GM19438 (cell line): ENCODE data around the gene CHST6.
A peak's percentile ranks its signal among the peaks of the same experiment; 100 is the strongest.
"Not testable (repeated sequence)": the region's sequence is repeated elsewhere in the genome, so short reads cannot be mapped to it uniquely, and the experiment has no call there.

Experiments used
- ATAC-seq: cut with Tn5 transposase; IDR thresholded peaks from one replicate; pipeline ENCODE4 v1.9.1; 2021; ENCODE audit warnings: low read depth; ENCODE audit not compliant: unreplicated experiment

Gene CHST6

GRCh38 chr16:75477680-75478473 is 17.4 kb downstream of the CHST6 start:
- no peak for ATAC-seq

DNA sequence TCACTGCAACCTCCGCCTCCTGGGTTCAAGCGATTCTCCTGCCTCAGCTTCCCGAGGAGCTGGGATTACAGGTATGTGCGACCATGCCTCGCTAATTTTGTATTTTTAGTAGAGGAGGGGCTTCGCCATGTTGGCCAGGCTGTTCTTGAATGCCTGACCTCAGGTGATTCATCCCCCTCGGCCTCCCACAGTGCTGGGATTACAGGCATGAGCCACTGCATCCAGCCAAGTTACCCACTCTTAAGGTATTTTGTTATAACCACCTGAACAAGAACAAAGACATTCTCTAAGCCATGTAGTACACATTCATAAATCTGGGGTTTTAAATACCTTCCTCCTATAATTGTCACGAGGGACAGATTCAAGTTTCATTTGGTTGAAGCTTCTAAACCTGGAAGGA is 18.4 kb downstream of the CHST6 start:
- no peak for ATAC-seq

GRCh38 chr16:75475420-75475847 is 19.8 kb downstream of the CHST6 start:
- no peak for ATAC-seq

DNA sequence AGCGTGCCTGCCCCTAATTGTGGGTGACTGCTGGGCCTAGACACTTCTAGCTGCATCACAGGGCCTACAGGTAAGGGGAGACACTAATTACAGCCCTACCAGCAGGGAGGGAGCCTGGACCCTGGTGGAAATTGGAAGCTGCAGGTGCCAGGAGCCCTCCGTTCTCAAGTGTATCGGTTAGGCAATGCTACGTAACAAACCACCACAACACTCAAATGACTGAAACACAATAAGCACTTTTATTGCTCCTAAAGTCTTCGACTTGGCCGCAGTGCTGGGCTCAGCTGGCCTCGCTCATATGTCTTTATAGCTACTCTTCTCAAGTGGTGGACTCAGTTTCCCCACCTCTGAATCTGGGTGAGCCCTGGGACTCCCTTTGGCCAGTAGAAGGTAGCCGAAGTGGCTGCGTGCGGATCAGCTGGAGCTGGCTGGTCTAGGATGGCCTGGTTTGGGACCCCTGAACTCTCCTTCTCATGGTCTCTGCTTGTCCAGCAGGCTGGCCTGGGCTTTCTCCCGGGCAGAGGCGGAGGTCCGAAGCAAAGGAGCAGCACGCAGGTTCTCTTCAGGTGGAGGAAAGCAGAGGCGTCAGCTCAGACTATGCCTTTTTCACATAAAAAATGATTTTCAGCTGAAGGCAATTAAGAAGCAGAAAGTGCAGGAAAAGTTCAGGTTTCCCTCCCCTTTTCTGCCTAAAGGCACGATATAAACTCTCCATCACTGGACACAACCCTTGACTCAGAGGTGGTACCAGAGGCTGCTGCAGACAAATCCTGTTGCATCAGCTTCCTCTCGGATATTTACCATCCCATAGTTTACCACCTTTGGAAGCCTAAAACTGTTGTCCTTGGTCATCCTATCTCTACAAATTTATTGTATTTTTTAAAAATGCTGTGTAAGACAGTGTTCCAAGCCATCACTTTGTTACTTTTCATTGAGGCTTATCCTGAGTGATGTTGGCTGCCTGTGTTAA is 22.0 kb downstream of the CHST6 start:
- ATAC-seq = no peak

DNA sequence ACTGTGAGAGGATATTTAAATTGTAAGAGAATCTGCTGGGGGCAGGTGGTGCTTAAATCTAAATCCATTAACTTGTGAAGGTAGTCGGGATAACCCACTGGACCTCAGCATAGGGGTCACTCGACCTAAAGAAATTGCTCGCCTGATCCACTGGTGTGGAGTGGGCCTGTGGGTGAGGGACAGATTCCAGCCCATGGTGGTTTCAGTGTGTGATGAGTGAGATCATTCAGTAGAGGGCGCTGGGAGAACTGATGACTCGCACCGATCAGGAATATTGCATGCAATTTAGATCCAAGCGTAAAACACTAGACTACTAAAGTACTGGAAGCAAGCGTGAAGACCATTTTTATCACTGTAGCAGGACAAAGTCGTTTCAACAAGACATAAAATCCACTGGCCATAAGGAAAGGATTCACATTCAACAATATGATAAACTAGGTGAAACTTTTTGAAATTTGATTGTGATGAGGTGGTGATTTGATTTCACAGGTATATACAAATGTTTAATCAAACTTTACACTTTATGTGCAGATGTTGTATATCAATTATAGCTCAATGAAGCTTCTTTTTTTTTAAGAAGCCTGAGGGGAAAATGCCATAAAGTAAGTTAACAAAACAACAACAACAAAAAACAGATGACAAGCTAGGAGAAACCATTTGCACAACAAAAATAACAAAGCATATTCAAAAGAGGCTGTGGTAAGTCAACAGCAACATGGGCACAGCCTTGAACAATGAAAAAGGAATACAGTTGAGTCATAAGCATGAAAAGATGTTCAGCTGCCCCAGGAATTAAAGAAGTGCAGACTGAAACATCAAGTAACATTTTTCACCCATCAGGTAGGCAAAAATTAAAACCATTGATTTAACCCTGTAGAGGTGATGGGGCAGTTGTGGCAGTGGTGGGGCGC is 23.3 kb downstream of the CHST6 start:
- peak; percentile 80 for ATAC-seq

GRCh38 chr16:75466760-75467159 is 28.5 kb downstream of the CHST6 start:
- ATAC-seq = no peak

DNA sequence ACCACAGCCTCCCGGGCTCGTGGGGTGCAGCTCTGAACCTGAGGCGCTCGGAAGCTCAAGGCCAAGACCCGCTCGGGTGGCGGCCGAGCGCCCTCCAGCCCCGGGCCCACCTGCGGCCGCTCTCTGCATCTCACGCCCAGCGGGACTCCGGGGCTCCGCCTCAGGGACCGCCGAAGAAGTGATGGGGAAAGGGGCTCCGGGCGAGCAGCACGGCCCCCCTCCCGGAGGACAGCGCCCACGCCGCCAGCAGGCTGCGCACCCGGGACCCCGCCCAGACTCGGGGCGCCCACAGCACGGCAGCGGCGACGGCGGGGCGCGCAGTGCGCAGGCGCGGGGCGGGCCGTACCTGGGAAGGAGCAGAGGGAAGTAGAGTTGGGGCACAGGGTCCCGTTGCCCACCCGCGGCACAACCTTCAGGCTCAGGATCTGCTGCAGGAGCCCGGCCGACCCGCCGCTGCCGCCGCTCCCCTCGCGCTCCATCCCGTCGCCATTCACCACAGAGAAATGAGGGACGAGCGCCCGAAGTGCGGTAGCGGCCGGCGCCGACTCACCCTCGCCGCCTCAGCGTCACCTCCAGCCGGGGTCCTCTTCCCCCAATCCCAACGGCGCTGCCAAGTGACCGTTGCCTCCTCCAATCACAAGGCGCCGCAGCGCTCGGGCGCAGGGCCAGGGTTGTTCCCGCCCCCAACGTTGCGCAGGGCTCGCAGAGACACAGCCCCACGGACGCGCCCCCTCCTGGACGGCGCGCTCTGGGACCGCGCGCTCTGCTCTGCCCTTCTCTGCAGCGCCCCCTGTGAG is 30.9 kb downstream of the CHST6 start, which contains the start of gene TMEM170A:
Gene TMEM170A, minus strand, starts transcription at position 568 of the 797 bp plus-strand sequence. Its CDS starts 89 bp downstream, at position 479.
- ATAC-seq = peak; percentile 94

GRCh38 chr16:75463389-75464121 is 31.7 kb downstream of the CHST6 start:
- ATAC-seq = peak; percentile 20

- no peak for ATAC-seq
Measured at GRCh38 chr16:75462806-75463205, 32.4 kb downstream of the CHST6 start.

DNA sequence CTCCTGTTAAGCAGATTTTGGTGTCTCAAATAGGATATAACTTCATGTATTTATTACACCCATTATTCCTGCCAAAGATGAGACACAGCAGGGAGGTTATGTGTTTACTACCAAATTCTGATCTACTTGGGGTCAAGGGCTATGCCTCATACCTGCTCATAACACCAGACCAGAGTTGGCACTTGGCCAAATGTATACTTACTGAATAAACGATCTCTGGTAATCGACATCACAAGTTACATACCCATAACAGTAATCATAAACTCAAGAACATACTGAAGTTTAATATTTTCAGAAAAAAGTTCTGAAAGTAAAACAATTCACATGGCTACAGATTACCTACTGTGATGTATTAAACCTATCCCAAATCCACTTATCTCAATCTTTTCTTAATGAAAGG is 33.7 kb downstream of the CHST6 start:
- ATAC-seq = no peak

DNA sequence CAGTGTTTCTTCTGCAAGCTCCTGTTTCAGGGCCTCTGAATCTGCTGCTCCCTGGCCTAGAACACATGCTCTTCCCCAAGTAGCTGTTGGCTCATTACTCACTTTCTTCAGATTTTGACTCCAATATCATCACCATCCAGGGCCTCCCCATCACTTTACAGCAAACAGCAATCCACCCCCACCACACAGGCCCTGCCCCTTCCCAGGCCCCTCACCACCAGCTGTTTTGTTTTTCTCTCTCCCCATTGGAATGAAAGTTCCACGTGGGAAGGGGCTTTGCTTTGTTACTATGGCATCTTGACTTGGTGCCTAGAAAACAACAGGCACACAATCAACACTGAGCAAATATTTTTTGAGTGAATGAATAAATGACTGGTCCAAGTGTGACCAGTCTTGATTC is 34.8 kb downstream of the CHST6 start:
- ATAC-seq = no peak

DNA sequence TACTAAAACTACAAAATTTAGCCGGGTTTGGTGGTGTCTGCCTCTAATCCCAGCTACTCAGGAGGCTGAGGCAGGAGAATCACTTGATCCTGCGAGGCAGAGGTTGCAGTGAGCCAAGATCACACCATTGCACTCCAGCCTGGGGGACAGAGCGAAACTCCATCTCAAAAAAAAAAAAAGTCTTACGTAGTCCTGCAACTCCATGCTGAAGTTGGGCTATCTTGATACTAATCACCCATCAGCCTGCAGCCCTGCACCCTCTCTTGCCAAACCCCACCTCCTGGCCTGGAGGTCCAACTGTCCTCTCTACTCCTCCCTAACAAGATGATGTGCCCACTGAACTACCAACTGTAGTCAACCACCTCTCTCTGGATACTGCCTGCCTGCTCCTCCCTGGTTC is 35.5 kb downstream of the CHST6 start:
- ATAC-seq = no peak

DNA sequence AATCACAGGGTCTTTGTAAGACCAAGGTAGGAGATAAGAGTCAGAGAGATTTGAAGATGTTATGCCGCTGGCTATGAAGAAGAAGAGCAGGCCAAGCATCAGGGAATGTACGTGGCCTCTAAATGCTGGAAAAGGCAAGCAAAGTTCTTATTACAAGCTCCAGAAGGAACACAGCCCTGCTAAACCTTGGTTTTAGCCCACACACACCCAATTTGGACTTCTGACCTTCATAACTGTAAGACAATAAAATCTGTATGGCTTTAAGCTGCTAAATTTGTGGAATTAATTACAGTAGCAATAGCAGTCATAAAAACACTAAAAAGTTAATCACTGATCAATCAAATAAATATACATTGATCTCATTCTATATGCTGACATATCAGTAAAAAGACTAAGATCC is 36.8 kb downstream of the CHST6 start:
- ATAC-seq = no peak

GRCh38 chr16:75458029-75458428 is 37.2 kb downstream of the CHST6 start:
- ATAC-seq = no peak

DNA sequence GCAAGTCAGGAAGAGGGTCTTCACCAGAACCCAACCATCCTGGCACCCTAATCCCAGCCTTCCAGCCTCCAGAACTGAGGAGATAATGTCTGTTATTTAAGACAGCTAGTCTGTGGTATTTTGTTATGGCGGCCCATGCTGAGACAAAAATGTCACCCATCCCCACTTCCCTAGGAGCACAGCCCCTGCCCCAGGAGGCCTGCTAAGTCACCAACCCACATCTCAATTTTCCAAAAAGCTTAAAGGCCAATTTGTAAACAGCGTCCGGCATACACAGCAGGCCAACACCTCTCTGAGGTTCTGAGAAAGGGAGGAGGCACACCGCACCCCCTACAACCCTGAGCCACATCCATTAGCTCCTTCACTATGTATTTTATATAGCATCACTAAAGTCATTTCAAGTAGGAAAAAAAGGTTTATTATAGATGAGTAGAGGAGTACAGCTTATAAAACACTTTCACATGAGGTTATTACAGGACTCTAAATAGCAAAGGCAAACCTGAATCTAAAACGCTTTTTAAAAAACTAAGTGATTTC is 37.7 kb downstream of the CHST6 start:
- no peak for ATAC-seq

DNA sequence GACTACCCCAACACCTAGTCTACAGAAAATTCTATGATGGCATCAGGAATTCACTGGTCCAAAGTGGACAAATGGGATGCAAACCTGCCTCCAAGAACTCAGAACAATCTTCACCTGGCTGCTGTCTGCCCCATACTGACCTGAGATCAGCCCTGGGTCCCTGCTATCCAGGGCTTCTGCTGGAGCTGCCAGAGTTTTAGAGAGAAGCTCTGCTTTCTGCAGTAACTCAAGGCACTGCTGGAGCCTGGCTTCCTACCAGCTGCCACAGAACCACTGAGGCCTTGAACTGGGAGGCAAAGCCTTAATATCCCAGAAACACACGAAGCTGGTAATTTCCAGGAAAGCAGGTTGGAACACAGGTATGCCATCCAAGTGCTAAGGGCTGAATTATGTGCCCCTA is 38.3 kb downstream of the CHST6 start:
- no peak for ATAC-seq

GRCh38 chr16:75456486-75456885 is 38.8 kb downstream of the CHST6 start:
- not testable (repeated sequence) for ATAC-seq

- no peak for ATAC-seq
Measured at GRCh38 chr16:75455677-75456076, 39.6 kb downstream of the CHST6 start.
